ENCODE results near the gene DIP2B.

- TF ChIP-seq CTCF (IDR thresholded peaks at IDR 0.05; ENCODE audit: low read depth, low read length) (no peak), EZH2phosphoT487 (IDR thresholded peaks at IDR 0.05; ENCODE audit: low read depth) (no peak)
Observed at GRCh38 chr12:50566066-50566465, 61.3 kb downstream of the DIP2B start.

Data from OCI-LY3 (cell line).